Transverse colon (tissue), 4 donors: ENCODE measurements around the gene SPINK14. TPM values are rescaled to one million over a fixed set of nuclear protein-coding genes. Genes with fewer than 3 reads are reported as not detected.

Experiments
- DNase-seq: peaks from one replicate; pipeline ENCODE4 v3.0.0-alpha.2; 2019
- H3K27ac ChIP-seq, 4 donors: fragments of 200-600 bp; sonication (generic); 2 replicates each; pipeline ENCODE4 v1.5.1; 2016 to 2018; ENCODE audit warnings: inconsistent platforms in 4 of 4
- H3K27me3 ChIP-seq: fragments of 200-600 bp; sonication (generic); 2 replicates; pipeline ENCODE4 v1.5.1; 2017; ENCODE audit warnings: inconsistent platforms
- H3K36me3 ChIP-seq, 4 donors: fragments of 200-600 bp; sonication (generic); 2 replicates each; pipeline ENCODE4 v1.5.1; 2017 to 2019; ENCODE audit warnings: inconsistent platforms in 4 of 4
- H3K4me1 ChIP-seq, 4 donors: fragments of 200-600 bp; sonication (generic); 2 replicates each; pipeline ENCODE4 v1.5.1; 2017 to 2020; ENCODE audit warnings: inconsistent platforms in 4 of 4
- H3K4me3 ChIP-seq, 4 donors: fragments of 200-600 bp; sonication (generic); 1 replicate in 1 of 4; 2 replicates in 3 of 4; pipeline versions ENCODE4 v1.5.1 to v1.6.1; 2017 to 2019; ENCODE audit warnings: inconsistent platforms in 4 of 4
- H3K9me3 ChIP-seq, 2 donors: fragments of 200-600 bp; sonication (generic); 2 replicates each; pipeline ENCODE4 v1.5.1; 2017 to 2019; ENCODE audit warnings: inconsistent platforms in 2 of 2
- EP300 ChIP-seq: sonication (generic); formaldehyde crosslinking; IDR thresholded peaks from one replicate; pipeline ENCODE4 v1.6.1; 2017; ENCODE audit warnings: antibody characterized with exemption, low read depth
- POLR2A ChIP-seq: fragments of 450-650 bp; IDR thresholded peaks from one replicate; pipeline ENCODE4 v1.6.1; 2016; ENCODE audit warnings: antibody characterized with exemption, mild to moderate bottlenecking, moderate library complexity
- POLR2AphosphoS5 ChIP-seq, 3 donors: sonication (generic); formaldehyde crosslinking; IDR thresholded peaks; one replicate each; pipeline ENCODE4 v1.6.1; 2016; ENCODE audit warnings: antibody characterized with exemption in 3 of 3
- WGBS, 2 donors: methylation state at CpG; one replicate each; pipeline ENCODE4 v1.1.5; 2018; ENCODE audit warnings: low coverage in 1 of 2; 5-methylcytosine and 5-hydroxymethylcytosine counted together
- in situ Hi-C, 4 donors: fragments of 200-750 bp; cut with MboI; loops; one replicate each; pipeline versions ENCODE4 v1.15.0 to v1.15.1; 2017; ENCODE audit warnings: low sequenced_read_pairs in 3 of 4, low pct_ligation_motif_present in 1 of 4, low pct_unique_long_range_greater_than_20kb in 1 of 4
- intact Hi-C: fragments of 100-400 bp; cut with DNase I; formaldehyde crosslinking; loops from one replicate; pipeline ENCODE4 v1.15.1; 2023; ENCODE audit warnings: low total_unique reads
- total RNA-seq, 4 donors: library from RNA; depleted of rRNA; stranded (reverse); fragments of >200 nt; gene quantifications; one replicate each; pipeline ENCODE4 v1.1.0, GENCODE V29; 2016
- TF ChIP-seq, protein P1 (sequence below), 5 experiments: fragments of 200-600 bp in 3 of 5; fragments of 450-650 bp in 2 of 5; sonication (generic) in 3 of 5; IDR thresholded peaks; 1 replicate in 2 of 5; 2 replicates in 3 of 5; pipeline ENCODE4 v1.5.1; 2016 to 2017; ENCODE audit warnings: antibody characterized with exemption in 5 of 5, inconsistent platforms in 3 of 5, mild to moderate bottlenecking in 2 of 5, moderate library complexity in 1 of 5

Gene SPINK14
- total RNA-seq, 4 donors from 2014 or later, result not detected

DNA sequence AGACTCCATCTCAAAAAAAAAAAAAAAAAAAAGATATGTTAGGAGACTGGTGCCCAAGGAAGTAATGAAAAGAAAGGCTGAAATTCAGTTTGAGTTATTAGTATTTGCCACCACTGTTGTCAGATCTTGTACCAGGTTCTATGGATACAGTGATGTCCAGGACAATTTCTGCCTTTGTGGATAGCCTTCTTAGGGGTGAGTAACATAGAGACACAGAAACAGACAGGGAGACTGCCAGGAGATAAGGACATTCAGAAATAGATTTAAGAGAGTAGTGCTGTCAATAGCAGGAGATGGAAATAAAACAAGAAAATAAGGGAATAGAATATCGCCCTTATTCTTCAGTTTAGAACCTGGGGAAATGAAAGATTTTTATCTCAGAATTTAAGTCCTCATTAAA is 6.3 kb upstream of the SPINK14 start:
- WGBS, 2 donors, result 93 to 96% methylated on average over 1 of the region's 1 CpG
- DNase-seq, result no peak
- Histone ChIP-seq H3K27ac (no peak overlapping the region), H3K27me3 (no peaks in the 10 kb centered on the region), H3K4me3 (no peak overlapping the region), H3K36me3 (no peaks in the 10 kb centered on the region), H3K4me1 (no peaks in the 10 kb centered on the region), H3K9me3 (no peaks in the 10 kb centered on the region)
- no peak for TF ChIP-seq POLR2AphosphoS5 (IDR thresholded peaks at IDR 0.05)
- TF ChIP-seq, protein P1, sequence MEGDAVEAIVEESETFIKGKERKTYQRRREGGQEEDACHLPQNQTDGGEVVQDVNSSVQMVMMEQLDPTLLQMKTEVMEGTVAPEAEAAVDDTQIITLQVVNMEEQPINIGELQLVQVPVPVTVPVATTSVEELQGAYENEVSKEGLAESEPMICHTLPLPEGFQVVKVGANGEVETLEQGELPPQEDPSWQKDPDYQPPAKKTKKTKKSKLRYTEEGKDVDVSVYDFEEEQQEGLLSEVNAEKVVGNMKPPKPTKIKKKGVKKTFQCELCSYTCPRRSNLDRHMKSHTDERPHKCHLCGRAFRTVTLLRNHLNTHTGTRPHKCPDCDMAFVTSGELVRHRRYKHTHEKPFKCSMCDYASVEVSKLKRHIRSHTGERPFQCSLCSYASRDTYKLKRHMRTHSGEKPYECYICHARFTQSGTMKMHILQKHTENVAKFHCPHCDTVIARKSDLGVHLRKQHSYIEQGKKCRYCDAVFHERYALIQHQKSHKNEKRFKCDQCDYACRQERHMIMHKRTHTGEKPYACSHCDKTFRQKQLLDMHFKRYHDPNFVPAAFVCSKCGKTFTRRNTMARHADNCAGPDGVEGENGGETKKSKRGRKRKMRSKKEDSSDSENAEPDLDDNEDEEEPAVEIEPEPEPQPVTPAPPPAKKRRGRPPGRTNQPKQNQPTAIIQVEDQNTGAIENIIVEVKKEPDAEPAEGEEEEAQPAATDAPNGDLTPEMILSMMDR (IDR thresholded peaks at IDR 0.05), result no peak
- TF ChIP-seq EP300, result no peak
- TF ChIP-seq POLR2A, result no peak
- in situ Hi-C loops (no loop called here), intact Hi-C loops (no loop called here)

DNA sequence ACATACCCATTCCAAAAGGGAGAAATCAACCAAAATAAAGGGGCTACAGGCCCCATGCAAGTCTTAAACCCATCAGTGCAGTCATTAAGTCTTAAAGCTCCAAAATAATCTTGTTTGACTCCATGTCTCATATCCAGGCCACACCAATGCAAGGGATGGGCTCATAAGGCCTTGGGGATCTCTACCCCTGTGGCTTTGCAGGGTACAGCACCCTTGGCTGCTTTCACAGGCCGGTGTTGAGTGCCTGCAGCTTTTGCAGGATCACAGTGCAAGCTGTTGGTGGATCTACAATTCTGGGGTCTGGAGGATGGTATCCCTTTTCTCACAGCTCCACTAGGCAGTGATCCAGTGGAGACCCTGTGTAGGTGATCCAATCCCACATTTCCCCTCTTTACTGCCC is 5.0 kb upstream of the SPINK14 start:
- Histone ChIP-seq H3K4me3 (no peak overlapping the region), H3K36me3 (no peaks in the 10 kb centered on the region), H3K27ac (no peak overlapping the region), H3K4me1 (no peaks in the 10 kb centered on the region), H3K9me3 (no peaks in the 10 kb centered on the region), H3K27me3 (no peaks in the 10 kb centered on the region)
- TF ChIP-seq POLR2A, result no peak
- TF ChIP-seq, protein P1 (IDR thresholded peaks at IDR 0.05), result no peak
- TF ChIP-seq POLR2AphosphoS5 (IDR thresholded peaks at IDR 0.05), result no peak
- TF ChIP-seq EP300, result no peak
- DNase-seq, result no peak
- intact Hi-C loops, result no loop called here
- WGBS, 2 donors, result 83% methylated on average over 1 of the region's 1 CpG; no CpG with 5 or more reads in 1 of the 2 donors
- in situ Hi-C loops, result no loop called here

DNA sequence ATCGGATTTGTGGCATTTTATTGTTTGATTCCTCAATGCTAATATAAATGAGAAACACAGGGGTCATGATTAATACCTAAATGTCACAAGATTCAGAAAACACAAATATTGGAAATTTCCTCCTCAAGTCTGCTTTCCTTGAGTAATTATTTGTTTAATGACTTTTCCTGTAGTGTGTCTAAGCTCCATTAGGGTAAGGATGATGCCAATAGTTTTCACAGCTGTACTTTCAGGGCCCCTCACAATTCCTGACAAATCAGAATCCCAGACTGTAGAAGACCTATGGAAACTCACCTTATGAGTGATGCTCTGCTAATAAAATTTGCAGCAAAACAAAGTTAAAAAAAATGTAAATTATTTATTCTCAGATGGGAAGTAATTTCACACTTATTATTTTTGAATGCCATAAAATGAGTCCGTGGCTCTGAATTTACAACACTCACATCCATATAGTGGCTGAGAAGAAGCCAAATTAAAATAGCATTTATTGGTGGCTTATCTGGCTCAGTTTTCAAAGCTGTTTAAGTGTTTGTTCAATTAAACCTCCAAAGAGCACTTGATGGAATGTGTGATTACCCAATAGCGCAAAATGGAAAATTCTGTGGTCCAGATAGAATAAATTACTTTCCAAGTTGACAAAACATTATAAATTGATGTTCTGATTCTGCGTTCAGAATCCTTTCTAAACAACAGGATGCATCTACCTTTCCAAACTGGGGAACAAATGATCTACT is 1.6 kb upstream of the SPINK14 start:
- intact Hi-C loops, result no loop called here
- TF ChIP-seq EP300 (no peak), POLR2A (no peak), POLR2AphosphoS5 (IDR thresholded peaks at IDR 0.05) (no peak)
- TF ChIP-seq, protein P1 (IDR thresholded peaks at IDR 0.05), result no peak
- 72 to 82% methylated on average over 4 of the region's 4 CpGs for WGBS, 2 donors
- Histone ChIP-seq H3K36me3 (no peaks in the 10 kb centered on the region), H3K4me3 (no peak overlapping the region), H3K27me3 (no peaks in the 10 kb centered on the region), H3K4me1 (no peaks in the 10 kb centered on the region), H3K9me3 (no peaks in the 10 kb centered on the region), H3K27ac (no peak overlapping the region)
- in situ Hi-C loops, result no loop called here
- no peak for DNase-seq

DNA sequence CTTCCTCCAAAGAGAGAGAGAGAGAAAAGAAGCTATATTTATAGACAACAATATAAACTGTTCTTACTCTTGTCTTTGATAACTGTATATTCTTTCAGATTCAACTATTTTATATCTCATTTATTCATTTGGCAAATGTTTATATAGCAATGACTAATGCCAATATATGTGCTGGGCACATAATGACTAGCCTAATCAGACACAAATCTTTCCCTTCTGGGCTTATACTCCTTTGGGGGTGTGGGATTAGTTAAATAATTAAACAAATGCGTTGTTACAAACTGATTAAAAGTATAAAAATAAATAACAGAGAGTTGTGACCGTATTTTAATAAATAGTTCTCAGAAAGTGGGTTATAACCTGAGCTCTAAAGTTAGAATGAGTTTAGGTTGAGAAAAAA is 4.0 kb downstream of the SPINK14 start:
- 59 to 66% methylated on average over 2 of the region's 2 CpGs for WGBS, 2 donors
- H3K36me3 ChIP-seq, result no peaks in the 10 kb centered on the region
- no peak overlapping the region for H3K4me3 ChIP-seq
- no peaks in the 10 kb centered on the region for H3K4me1 ChIP-seq
- no peaks in the 10 kb centered on the region for H3K27me3 ChIP-seq
- no peaks in the 10 kb centered on the region for H3K9me3 ChIP-seq
- no peak for TF ChIP-seq POLR2A
- no peak for TF ChIP-seq POLR2AphosphoS5 (IDR thresholded peaks at IDR 0.05)
- no peak for TF ChIP-seq EP300
- TF ChIP-seq, protein P1 (IDR thresholded peaks at IDR 0.05), result no peak
- intact Hi-C loops (loop anchor here (10.0 kb wide), 2 partner anchors 202 to 562 kb away; no protein-coding TSS in a partner anchor), in situ Hi-C loops (no loop called here)
- no peak for DNase-seq
- H3K27ac ChIP-seq, result no peak overlapping the region
